ENCODE measurements around the gene MYH6. TPM values are rescaled to one million over a fixed set of nuclear protein-coding genes. Genes with fewer than 3 reads are reported as not detected.

MYH6 gene
- total RNA-seq, 1 donor from 2014 or later, result not detected

DNA sequence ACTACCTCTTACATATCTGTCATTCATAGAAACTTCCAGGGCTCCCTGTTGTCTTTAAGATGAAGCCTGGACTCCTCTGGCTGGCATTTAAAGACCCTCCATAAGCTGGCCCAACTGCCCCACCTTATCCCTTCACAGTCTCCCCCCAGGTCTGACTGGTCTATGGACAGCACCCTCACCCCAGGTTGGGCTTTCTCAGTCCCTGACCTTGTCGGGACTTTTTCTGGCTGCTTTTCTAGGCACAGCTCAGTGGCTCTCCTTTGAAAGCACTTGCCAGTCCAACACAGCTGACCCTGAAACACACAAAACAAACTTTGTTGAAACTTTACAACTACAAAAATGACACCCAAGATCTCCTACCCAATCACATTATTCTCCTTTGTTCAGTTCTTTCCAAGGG, 41.2 kb upstream of the MYH6 start:
- no peak for DNase-seq (ENCODE audit: low read depth)
- TF ChIP-seq CTCF (IDR thresholded peaks at IDR 0.05; ENCODE audit: insufficient read depth, low read length, poor library complexity, severe bottlenecking), result no peak
- no peaks in the 10 kb centered on the region for H3K36me3 ChIP-seq (ENCODE audit: control insufficient read depth, insufficient read depth, low read length)
- no peaks in the 10 kb centered on the region for H3K27me3 ChIP-seq (ENCODE audit: control insufficient read depth, insufficient read depth, low read length)
- H3K4me3 ChIP-seq (ENCODE audit: low read depth, low read length), result no peak overlapping the region

- H3K36me3 ChIP-seq (ENCODE audit: control insufficient read depth, insufficient read depth, low read length), result no peaks in the 10 kb centered on the region
- H3K4me3 ChIP-seq (ENCODE audit: low read depth, low read length), result no peak overlapping the region
- no peak for DNase-seq (ENCODE audit: low read depth)
- H3K27me3 ChIP-seq (ENCODE audit: control insufficient read depth, insufficient read depth, low read length), result no peaks in the 10 kb centered on the region
- TF ChIP-seq CTCF (IDR thresholded peaks at IDR 0.05; ENCODE audit: insufficient read depth, low read length, poor library complexity, severe bottlenecking), result no peak
These were observed 39.6 kb upstream of the MYH6 start for GRCh38 chr14:23447361-23448350.

DNA sequence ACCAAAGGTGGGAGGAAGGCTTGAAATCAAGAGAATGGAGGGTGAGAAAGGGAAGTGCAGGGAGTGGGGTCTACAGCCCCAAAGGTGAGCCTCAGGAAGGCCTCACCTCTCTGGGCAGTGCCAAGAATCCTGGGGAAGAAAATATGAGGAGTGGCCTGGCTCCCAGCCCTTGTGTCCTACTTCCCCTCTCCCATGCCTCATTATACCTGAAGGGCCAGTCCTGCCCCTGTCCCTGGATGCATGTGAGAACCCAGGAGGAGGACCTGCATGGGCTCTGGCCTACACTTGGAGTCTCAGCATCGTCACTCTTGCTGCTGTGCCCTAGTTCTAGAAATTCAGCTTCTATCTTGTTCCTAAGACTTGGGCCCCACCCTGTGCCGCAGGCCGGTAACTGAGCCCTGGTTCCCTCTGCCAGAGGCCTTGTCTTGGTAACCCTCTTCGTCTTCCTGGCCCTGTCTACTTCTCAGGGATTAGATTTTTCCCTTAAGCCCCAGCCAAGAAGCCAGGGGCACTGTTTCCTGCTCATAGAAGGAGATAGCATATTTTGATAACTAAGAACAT, 38.3 kb upstream of the MYH6 start:
- Histone ChIP-seq H3K36me3 (ENCODE audit: control insufficient read depth, insufficient read depth, low read length) (no peaks in the 10 kb centered on the region), H3K4me3 (ENCODE audit: low read depth, low read length) (no peak overlapping the region), H3K27me3 (ENCODE audit: control insufficient read depth, insufficient read depth, low read length) (no peaks in the 10 kb centered on the region)
- no peak for DNase-seq (ENCODE audit: low read depth)
- TF ChIP-seq CTCF (IDR thresholded peaks at IDR 0.05; ENCODE audit: insufficient read depth, low read length, poor library complexity, severe bottlenecking), result no peak

GRCh38 chr14:23445773-23446172, 37.7 kb upstream of the MYH6 start:
- no peaks in the 10 kb centered on the region for H3K36me3 ChIP-seq (ENCODE audit: control insufficient read depth, insufficient read depth, low read length)

DNA sequence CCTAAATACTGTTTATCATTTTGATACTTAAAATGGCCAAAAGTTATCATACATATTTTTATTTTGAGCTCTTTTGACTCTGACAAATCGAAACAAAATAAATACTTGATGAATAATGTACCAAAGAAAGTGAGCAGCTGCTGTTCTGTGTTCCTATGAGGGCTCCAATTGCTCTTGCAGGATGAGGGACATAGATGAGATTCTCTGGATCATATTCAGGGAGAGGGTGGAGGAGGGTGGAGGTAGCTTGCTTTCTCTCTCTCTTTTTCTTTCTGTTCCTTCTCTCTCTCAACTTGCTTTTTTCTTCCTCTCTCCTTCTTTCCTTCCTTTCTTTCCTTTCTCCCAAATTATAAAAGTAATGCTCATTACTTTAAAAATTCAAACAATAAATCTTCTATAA, 36.2 kb upstream of the MYH6 start:
- no peaks in the 10 kb centered on the region for H3K27me3 ChIP-seq (ENCODE audit: control insufficient read depth, insufficient read depth, low read length)
- no peak overlapping the region for H3K4me3 ChIP-seq (ENCODE audit: low read depth, low read length)
- no peak for DNase-seq (ENCODE audit: low read depth)
- no peak for TF ChIP-seq CTCF (IDR thresholded peaks at IDR 0.05; ENCODE audit: insufficient read depth, low read length, poor library complexity, severe bottlenecking)
- no peaks in the 10 kb centered on the region for H3K36me3 ChIP-seq (ENCODE audit: control insufficient read depth, insufficient read depth, low read length)

More at GRCh38 chr14:23445773-23446172, 37.7 kb upstream of the MYH6 start:
- DNase-seq (ENCODE audit: low read depth), result no peak
- Histone ChIP-seq H3K4me3 (ENCODE audit: low read depth, low read length) (no peak overlapping the region), H3K27me3 (ENCODE audit: control insufficient read depth, insufficient read depth, low read length) (no peaks in the 10 kb centered on the region)
- no peak for TF ChIP-seq CTCF (IDR thresholded peaks at IDR 0.05; ENCODE audit: insufficient read depth, low read length, poor library complexity, severe bottlenecking)
